HepG2 (cell line): ENCODE measurements around the gene FBXO28. TPM values are rescaled to one million over a fixed set of nuclear protein-coding genes. Genes with fewer than 3 reads are reported as not detected.

Experiments
- ATAC-seq: fragments of 200-7000 bp; cut with Tn5 transposase; 3 replicates; pipeline ENCODE4 v1.9.1; 2020; ENCODE audit warnings: mild to moderate bottlenecking, moderate library complexity
- BruUV-seq: library from RNA; stranded (reverse); fragments of 400-500 nt; replicated peaks from 2 replicates; lab custom pipeline; 2021; lab: Mats Ljungman, UMichigan
- CTCF ChIA-PET: fragments of 300-600 bp; formaldehyde crosslinking; extraction: SDS; loops from one replicate; lab custom pipeline; 2021; ENCODE audit warnings: low total read pairs, inconsistent platforms, low intra/inter-chr PET ratio; lab: Yijun Ruan, JAX
- POLR2A ChIA-PET: fragments of 350-600 bp; sonication (Branson Sonifier 250); formaldehyde crosslinking; loops from one replicate; lab custom pipeline; 2020; ENCODE audit warnings: antibody characterized with exemption, inconsistent platforms; lab: Yijun Ruan, JAX
- DNase-seq: peaks from one replicate; pipeline ENCODE4 v3.0.0-alpha.2; 2015; ENCODE audit warnings: low spot score
- FAIRE-seq: peaks from 3 replicates; lab custom pipeline; 2011; peaks lifted over from hg19 to GRCh38; lab: Jason Lieb, UNC
- H2AFZ ChIP-seq: one replicate; pipeline ENCODE4 v1.6.1; 2011; ENCODE audit warnings: low read length, inconsistent platforms
- H3K27ac ChIP-seq: fragments of 300-600 bp; 3 replicates; pipeline ENCODE4 v1.8.0; 2011; ENCODE audit warnings: mixed run types, mild to moderate bottlenecking, mixed read lengths, low read length, inconsistent platforms; ENCODE audit not compliant: insufficient read depth; ENCODE audit errors: extremely low read length
- H3K27me3 ChIP-seq, 2 experiments: fragments of 200-600 bp in 1 of 2; 2 replicates in 1 of 2; 3 replicates in 1 of 2; pipeline versions ENCODE4 v1.6.0 to v1.8.0; 2011; ENCODE audit warnings: low read length in 2 of 2, mild to moderate bottlenecking in 2 of 2, moderate library complexity in 2 of 2, inconsistent platforms in 1 of 2; ENCODE audit not compliant: insufficient read depth in 2 of 2, control insufficient read depth in 1 of 2
- H3K36me3 ChIP-seq, 2 experiments: fragments of 200-600 bp in 1 of 2; replicated peaks in 1 of 2; 2 replicates in 1 of 2; 3 replicates in 1 of 2; pipeline versions ENCODE4 v1.5.1 to v1.8.0; 2011; ENCODE audit warnings: low read length in 2 of 2, inconsistent platforms in 1 of 2; ENCODE audit not compliant: insufficient read depth in 2 of 2, control insufficient read depth in 1 of 2
- H3K4me1 ChIP-seq: 2 replicates; pipeline ENCODE4 v1.5.1; 2012; ENCODE audit warnings: low read length, inconsistent platforms; ENCODE audit not compliant: insufficient read depth
- H3K4me2 ChIP-seq: 2 replicates; pipeline ENCODE4 v1.6.0; 2011; ENCODE audit warnings: low read depth, low read length, inconsistent platforms
- H3K4me3 ChIP-seq, 3 experiments: fragments of 200-600 bp in 1 of 3; sonication (generic), shearing (Covaris generic) in 1 of 3; replicated peaks in 1 of 3; 2 replicates each; pipeline ENCODE4 v1.5.1; 2011 to 2016; ENCODE audit warnings: low read length in 3 of 3, inconsistent platforms in 2 of 3, low read depth in 2 of 3, mild to moderate bottlenecking in 2 of 3, control low read depth in 1 of 3, mixed read lengths in 1 of 3; ENCODE audit not compliant: insufficient read depth in 1 of 3
- H3K79me2 ChIP-seq: one replicate; pipeline ENCODE4 v1.6.1; 2011; ENCODE audit warnings: low read length, inconsistent platforms; ENCODE audit not compliant: insufficient read depth
- H3K9ac ChIP-seq: 2 replicates; pipeline ENCODE4 v1.6.0; 2011; ENCODE audit warnings: mild to moderate bottlenecking, low read depth, low read length, inconsistent platforms; ENCODE audit not compliant: insufficient read depth
- H3K9me3 ChIP-seq: 2 replicates; pipeline ENCODE4 v1.5.1; 2012; ENCODE audit warnings: mild to moderate bottlenecking, low read length
- H4K20me1 ChIP-seq: 2 replicates; pipeline ENCODE4 v1.6.0; 2011; ENCODE audit warnings: inconsistent platforms, mild to moderate bottlenecking, low read length, moderate library complexity; ENCODE audit not compliant: insufficient read depth
- SMARCC2 ChIP-seq: fragments of 450-650 bp; IDR thresholded peaks from 2 replicates; pipeline ENCODE4 v1.6.1; 2017; ENCODE audit warnings: antibody characterized with exemption, mild to moderate bottlenecking
- ZNF768 ChIP-seq: sonication (generic); formaldehyde crosslinking; IDR thresholded peaks from 2 replicates; pipeline ENCODE4 v1.4.0; 2020; ENCODE audit warnings: missing genetic modification reagents
- WGBS: methylation state at CpG from one replicate; pipeline ENCODE4 v1.1.6; 2017; ENCODE audit warnings: low lambda C conversion rate; 5-methylcytosine and 5-hydroxymethylcytosine counted together
- in situ Hi-C: cut with HindIII; loops from 2 replicates; pipeline ENCODE4 v1.10.0; 2017; ENCODE audit warnings: low pct_unique_long_range_greater_than_20kb; ENCODE audit not compliant: extremely low pct_ligation_motif_present
- intact Hi-C: fragments of 100-400 bp; cut with micrococcal nuclease; formaldehyde crosslinking; loops from one replicate; pipeline ENCODE4 v1.10.0; 2022; ENCODE audit not compliant: unreplicated experiment
- polyA plus RNA-seq, 8 experiments: library from polyadenylated mRNA; depleted of rRNA in 3 of 8; stranded (reverse) in 7 of 8; unstranded in 1 of 8; fragments of >200 nt; fragmentation: Illumina TruSeq in 4 of 8; extraction: Trizol in 4 of 8; gene quantifications; 2 replicates each; pipeline versions ENCODE4 v1.2.1 to v1.2.3, GENCODE V29; 2011 to 2016; ENCODE audit warnings: low read depth in 4 of 8, missing spikeins in 1 of 8, mixed read lengths in 1 of 8; ENCODE audit not compliant: insufficient read depth in 1 of 8
- total RNA-seq, 5 experiments: library from RNA; depleted of rRNA; stranded (reverse); fragments of >200 nt; fragmentation: Illumina TruSeq; extraction: Trizol; gene quantifications; 2 replicates each; pipeline ENCODE4 v1.2.3, GENCODE V29; 2016; ENCODE audit warnings: low read depth in 1 of 5
- TF ChIP-seq, protein P1 (sequence below): sonication (generic); formaldehyde crosslinking; IDR thresholded peaks from 2 replicates; pipeline ENCODE4 v1.5.0; 2020; ENCODE audit warnings: mild to moderate bottlenecking, missing genetic modification reagents, moderate library complexity
- TF ChIP-seq, protein P2 (sequence below): sonication (generic); formaldehyde crosslinking; IDR thresholded peaks from 2 replicates; pipeline ENCODE4 v1.5.1; 2020; ENCODE audit warnings: mild to moderate bottlenecking, missing genetic modification reagents, moderate library complexity

The FBXO28 gene
- total and polyA plus RNA-seq, 2 of the 13 experiments (the other 11 are each of a cell fraction or from before 2014, with no cell fraction given): 8.5 to 29.1 TPM

DNA sequence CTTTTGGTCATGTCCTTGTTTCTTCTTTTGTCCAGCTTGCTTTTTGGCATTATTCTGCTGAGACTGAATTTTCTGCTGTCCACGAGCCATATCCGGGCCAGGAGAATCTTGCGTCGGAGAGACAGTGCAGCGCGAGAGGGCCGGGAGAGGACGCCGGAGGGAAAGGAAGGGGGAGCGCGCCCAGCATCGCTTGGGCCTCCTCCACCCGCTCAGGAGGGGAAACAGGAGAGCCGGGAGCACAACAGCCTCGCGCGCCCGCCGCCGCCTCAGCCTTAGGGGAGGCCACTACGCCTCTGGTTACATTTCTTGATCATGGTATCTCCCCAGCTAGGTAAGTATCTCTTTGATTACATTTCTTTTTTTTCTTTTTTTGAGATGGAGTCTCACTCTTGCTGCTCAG lies 61.7 kb downstream of the FBXO28 start:
- peak; percentile 77; the same call in 1 of the 2 replicates for TF ChIP-seq ZNF768 (CRISPR knock-in tag)
- TF ChIP-seq, protein P1, sequence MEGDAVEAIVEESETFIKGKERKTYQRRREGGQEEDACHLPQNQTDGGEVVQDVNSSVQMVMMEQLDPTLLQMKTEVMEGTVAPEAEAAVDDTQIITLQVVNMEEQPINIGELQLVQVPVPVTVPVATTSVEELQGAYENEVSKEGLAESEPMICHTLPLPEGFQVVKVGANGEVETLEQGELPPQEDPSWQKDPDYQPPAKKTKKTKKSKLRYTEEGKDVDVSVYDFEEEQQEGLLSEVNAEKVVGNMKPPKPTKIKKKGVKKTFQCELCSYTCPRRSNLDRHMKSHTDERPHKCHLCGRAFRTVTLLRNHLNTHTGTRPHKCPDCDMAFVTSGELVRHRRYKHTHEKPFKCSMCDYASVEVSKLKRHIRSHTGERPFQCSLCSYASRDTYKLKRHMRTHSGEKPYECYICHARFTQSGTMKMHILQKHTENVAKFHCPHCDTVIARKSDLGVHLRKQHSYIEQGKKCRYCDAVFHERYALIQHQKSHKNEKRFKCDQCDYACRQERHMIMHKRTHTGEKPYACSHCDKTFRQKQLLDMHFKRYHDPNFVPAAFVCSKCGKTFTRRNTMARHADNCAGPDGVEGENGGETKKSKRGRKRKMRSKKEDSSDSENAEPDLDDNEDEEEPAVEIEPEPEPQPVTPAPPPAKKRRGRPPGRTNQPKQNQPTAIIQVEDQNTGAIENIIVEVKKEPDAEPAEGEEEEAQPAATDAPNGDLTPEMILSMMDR (CRISPR knock-in tag): peak; percentile 25
- TF ChIP-seq, protein P2, sequence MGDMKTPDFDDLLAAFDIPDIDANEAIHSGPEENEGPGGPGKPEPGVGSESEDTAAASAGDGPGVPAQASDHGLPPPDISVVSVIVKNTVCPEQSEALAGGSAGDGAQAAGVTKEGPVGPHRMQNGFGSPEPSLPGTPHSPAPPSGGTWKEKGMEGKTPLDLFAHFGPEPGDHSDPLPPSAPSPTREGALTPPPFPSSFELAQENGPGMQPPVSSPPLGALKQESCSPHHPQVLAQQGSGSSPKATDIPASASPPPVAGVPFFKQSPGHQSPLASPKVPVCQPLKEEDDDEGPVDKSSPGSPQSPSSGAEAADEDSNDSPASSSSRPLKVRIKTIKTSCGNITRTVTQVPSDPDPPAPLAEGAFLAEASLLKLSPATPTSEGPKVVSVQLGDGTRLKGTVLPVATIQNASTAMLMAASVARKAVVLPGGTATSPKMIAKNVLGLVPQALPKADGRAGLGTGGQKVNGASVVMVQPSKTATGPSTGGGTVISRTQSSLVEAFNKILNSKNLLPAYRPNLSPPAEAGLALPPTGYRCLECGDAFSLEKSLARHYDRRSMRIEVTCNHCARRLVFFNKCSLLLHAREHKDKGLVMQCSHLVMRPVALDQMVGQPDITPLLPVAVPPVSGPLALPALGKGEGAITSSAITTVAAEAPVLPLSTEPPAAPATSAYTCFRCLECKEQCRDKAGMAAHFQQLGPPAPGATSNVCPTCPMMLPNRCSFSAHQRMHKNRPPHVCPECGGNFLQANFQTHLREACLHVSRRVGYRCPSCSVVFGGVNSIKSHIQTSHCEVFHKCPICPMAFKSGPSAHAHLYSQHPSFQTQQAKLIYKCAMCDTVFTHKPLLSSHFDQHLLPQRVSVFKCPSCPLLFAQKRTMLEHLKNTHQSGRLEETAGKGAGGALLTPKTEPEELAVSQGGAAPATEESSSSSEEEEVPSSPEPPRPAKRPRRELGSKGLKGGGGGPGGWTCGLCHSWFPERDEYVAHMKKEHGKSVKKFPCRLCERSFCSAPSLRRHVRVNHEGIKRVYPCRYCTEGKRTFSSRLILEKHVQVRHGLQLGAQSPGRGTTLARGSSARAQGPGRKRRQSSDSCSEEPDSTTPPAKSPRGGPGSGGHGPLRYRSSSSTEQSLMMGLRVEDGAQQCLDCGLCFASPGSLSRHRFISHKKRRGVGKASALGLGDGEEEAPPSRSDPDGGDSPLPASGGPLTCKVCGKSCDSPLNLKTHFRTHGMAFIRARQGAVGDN (CRISPR knock-in tag): peak; percentile 23; the same call in 1 of the 2 replicates
- TF ChIP-seq SMARCC2: no peak
- ChIA-PET CTCF (no interaction called here), POLR2A (no interaction called here)
- ATAC-seq (peak; percentile 93), FAIRE-seq (no peak), DNase-seq (no peak)
- Histone ChIP-seq H3K9me3 (no peaks in the 10 kb centered on the region), H3K79me2 (no peaks in the 10 kb centered on the region), H3K4me1 (0 out of 2 replicates have a peak, but pooled peaks cover 1% of the 10 kb centered on the region), H3K9ac (no peak overlapping the region), H3K36me3 (no peaks in the 10 kb centered on the region), H3K4me3 (no peak overlapping the region; a peak in 1 of 6 replicates), H2AFZ (no peak overlapping the region), H4K20me1 (no peaks in the 10 kb centered on the region), H3K27ac (no peak overlapping the region), H3K4me2 (peak overlapping the region; percentile 39), H3K27me3 (no peaks in the 10 kb centered on the region; a peak in 1 of 5 replicates)
- 60% methylated on average over 16 of the region's 21 CpGs for WGBS
- in situ Hi-C loops: no loop called here
- no TSS peak for BruUV-seq
- intact Hi-C loops: no loop called here
